IPS-18c (cell line): ENCODE measurements around the gene DNM2.

Source experiments
- H3K4me3 ChIP-seq: 2 replicates; pipeline ENCODE4 v1.7.0; 2013; ENCODE audit warnings: low read depth, mild to moderate bottlenecking, low read length, moderate library complexity; ENCODE audit not compliant: insufficient read depth
- H3K9me3 ChIP-seq: one replicate; pipeline ENCODE4 v1.6.1; 2013; ENCODE audit warnings: mild to moderate bottlenecking, low read length, moderate library complexity; ENCODE audit not compliant: control insufficient read depth, insufficient read depth

DNM2 gene

GRCh38 chr19:10712754-10713153 lies 5.1 kb upstream of the DNM2 start:
- no peak overlapping the region for H3K4me3 ChIP-seq
- H3K9me3 ChIP-seq: no peaks in the 10 kb centered on the region

GRCh38 chr19:10713317-10713716 lies 4.6 kb upstream of the DNM2 start:
- Histone ChIP-seq H3K4me3 (no peak overlapping the region), H3K9me3 (no peaks in the 10 kb centered on the region)

GRCh38 chr19:10717054-10717355 lies 874 bp upstream of the DNM2 start:
- H3K4me3 ChIP-seq: peak overlapping the region; percentile 11; the same call in 1 of the 2 replicates
- H3K9me3 ChIP-seq: no peaks in the 10 kb centered on the region

- H3K9me3 ChIP-seq: no peaks in the 10 kb centered on the region
Observed at GRCh38 chr19:10718205-10719196, 622 bp downstream of the DNM2 start.

GRCh38 chr19:10719466-10719961 lies 1.6 kb downstream of the DNM2 start:
- no peaks in the 10 kb centered on the region for H3K9me3 ChIP-seq
- H3K4me3 ChIP-seq: peak overlapping the region; percentile 100; the same call in 1 of the 2 replicates

More at GRCh38 chr19:10718205-10719196, 622 bp downstream of the DNM2 start:
- peak overlapping the region; percentile 100 for H3K4me3 ChIP-seq

- no peak overlapping the region for H3K4me3 ChIP-seq
- no peaks in the 10 kb centered on the region for H3K9me3 ChIP-seq
Observed at GRCh38 chr19:10720607-10721125, 2.8 kb downstream of the DNM2 start.

GRCh38 chr19:10723591-10723990 lies 5.7 kb downstream of the DNM2 start:
- Histone ChIP-seq H3K9me3 (no peaks in the 10 kb centered on the region), H3K4me3 (no peak overlapping the region)

- H3K4me3 ChIP-seq: no peak overlapping the region
- H3K9me3 ChIP-seq: no peaks in the 10 kb centered on the region
Observed at GRCh38 chr19:10724573-10725071, 6.7 kb downstream of the DNM2 start.

GRCh38 chr19:10725415-10725814 lies 7.5 kb downstream of the DNM2 start:
- Histone ChIP-seq H3K9me3 (no peaks in the 10 kb centered on the region), H3K4me3 (no peak overlapping the region)

- H3K9me3 ChIP-seq: no peaks in the 10 kb centered on the region
- H3K4me3 ChIP-seq: no peak overlapping the region
Observed at GRCh38 chr19:10726268-10726667, 8.4 kb downstream of the DNM2 start.

- H3K9me3 ChIP-seq: no peaks in the 10 kb centered on the region
- no peak overlapping the region for H3K4me3 ChIP-seq
Observed at GRCh38 chr19:10727685-10728201, 9.9 kb downstream of the DNM2 start.

- Histone ChIP-seq H3K9me3 (no peaks in the 10 kb centered on the region), H3K4me3 (no peak overlapping the region)
Observed at GRCh38 chr19:10729411-10729810, 11.5 kb downstream of the DNM2 start.

- H3K9me3 ChIP-seq: no peaks in the 10 kb centered on the region
- H3K4me3 ChIP-seq: no peak overlapping the region
Observed at GRCh38 chr19:10730932-10731331, 13.1 kb downstream of the DNM2 start.

GRCh38 chr19:10735741-10736140 lies 17.9 kb downstream of the DNM2 start:
- Histone ChIP-seq H3K9me3 (peaks cover 2% of the 10 kb centered on the region), H3K4me3 (no peak overlapping the region)

GRCh38 chr19:10736189-10736588 lies 18.3 kb downstream of the DNM2 start:
- H3K9me3 ChIP-seq: peaks cover 2% of the 10 kb centered on the region

GRCh38 chr19:10736916-10737551 lies 19.2 kb downstream of the DNM2 start:
- Histone ChIP-seq H3K4me3 (no peak overlapping the region), H3K9me3 (peaks cover 2% of the 10 kb centered on the region)

More at GRCh38 chr19:10736189-10736588, 18.3 kb downstream of the DNM2 start:
- H3K4me3 ChIP-seq: no peak overlapping the region

GRCh38 chr19:10737722-10738121 lies 19.8 kb downstream of the DNM2 start:
- Histone ChIP-seq H3K9me3 (peaks cover 2% of the 10 kb centered on the region), H3K4me3 (no peak overlapping the region)
